Stromal cell of bone marrow (primary cell): Measurements from ENCODE around the gene ZNF439.
"Not testable (repeated sequence)": the region's sequence is repeated elsewhere in the genome, so short reads cannot be mapped to it uniquely, and the experiment has no call there.

Source experiments
- DNase-seq: peaks from one replicate; pipeline ENCODE4 v3.0.0-alpha.2; 2012; ENCODE audit warnings: low read depth

ZNF439 gene

DNA sequence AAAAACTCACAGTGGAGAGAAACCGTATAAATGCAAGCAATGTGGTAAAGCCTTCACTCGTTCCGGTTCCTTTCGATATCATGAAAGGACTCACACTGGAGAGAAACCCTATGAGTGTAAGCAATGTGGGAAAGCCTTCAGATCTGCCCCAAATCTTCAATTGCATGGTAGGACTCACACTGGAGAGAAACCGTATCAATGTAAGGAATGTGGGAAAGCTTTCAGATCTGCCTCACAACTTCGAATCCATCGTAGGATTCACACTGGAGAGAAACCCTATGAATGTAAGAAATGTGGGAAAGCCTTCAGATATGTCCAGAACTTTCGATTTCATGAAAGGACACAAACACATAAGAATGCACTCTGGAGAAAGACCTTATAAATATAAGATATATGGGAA is 19.7 kb downstream of the ZNF439 start:
- no peak for DNase-seq

DNA sequence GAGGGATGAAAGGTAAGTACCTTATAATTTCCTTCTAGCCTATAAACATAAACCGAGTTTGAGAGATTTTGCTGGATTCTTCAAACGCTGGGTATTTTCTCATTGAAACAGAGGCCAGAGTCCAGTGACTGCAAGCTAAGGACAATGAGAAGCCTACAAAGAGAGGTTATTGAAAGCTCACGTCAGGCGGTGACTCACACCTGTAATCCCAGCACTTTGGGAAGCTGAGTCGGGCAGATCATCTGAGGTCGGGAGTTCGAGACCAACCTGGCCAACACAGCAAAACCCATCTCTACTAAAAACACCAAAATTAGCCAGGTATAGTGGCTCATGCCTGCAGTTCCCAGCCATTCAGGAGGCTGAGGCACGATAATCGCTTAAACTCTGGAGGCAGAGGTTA is 24.1 kb downstream of the ZNF439 start:
- DNase-seq: no peak

DNA sequence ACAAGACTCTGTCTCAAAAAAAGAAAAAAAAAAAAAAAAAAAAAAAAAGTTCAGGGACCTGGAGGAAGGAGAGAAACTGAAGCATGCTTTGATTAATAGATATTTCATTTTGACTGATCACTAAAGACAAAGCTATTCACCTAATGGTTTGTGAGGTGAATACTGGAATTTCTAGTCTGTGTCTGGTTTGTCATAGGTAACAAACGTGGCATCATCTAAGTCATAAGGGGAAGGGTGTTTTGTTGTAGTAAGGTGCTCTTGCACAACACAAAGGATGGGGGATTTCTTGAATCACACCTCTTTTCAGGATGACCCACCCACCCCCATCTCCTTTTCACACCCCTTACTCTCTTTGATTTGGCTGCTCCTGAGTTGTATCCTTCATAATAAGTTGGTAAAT is 25.2 kb downstream of the ZNF439 start:
- no peak for DNase-seq

DNA sequence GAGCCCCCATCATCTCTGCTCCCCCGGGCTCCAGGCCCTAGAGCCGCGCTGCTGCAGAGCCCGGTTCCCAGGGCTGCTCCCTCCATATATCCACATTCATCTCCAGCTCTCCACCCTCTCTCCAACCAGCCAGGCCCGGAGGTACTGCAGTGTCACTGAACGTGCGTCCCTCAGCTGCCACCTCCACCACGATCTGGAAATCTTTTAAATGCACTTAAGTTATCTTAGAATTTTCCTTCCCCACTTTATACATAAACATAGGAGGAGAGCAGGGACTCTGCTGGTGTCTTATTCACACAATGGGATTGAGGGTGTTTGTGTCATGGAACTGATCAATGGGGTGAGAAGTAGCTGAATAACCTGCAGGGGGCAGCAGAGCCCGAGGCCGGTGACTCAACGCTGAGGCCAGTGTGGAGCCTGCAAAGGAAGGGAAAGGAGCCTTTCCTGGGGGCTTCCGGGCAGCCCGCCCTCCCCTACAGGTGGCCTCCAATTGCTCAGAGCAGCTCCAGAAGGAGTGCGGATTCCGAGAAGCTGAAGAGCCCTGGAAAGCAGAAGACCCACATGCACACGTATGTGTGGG is 31.3 kb downstream of the ZNF439 start:
- DNase-seq: not testable (repeated sequence)

DNA sequence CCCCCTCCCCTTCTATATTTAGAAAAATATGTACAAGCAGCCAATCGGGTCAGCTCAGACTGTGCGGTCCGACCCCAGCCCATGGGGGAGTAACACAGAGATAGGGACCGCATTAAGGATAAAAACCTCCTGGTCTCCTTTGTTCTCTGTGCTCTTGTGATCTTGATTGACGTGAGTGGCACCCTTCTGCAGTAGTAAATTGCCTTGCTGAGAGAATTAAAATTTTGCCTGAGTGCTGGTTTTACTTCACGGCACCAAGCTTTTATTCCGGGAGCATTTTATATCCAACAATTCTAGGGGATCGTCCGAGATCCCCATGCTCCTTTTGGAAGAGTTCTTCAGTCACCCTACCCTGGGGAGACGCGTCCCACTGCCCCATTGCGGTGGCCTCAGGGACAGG is 32.1 kb downstream of the ZNF439 start:
- DNase-seq: no peak

DNA sequence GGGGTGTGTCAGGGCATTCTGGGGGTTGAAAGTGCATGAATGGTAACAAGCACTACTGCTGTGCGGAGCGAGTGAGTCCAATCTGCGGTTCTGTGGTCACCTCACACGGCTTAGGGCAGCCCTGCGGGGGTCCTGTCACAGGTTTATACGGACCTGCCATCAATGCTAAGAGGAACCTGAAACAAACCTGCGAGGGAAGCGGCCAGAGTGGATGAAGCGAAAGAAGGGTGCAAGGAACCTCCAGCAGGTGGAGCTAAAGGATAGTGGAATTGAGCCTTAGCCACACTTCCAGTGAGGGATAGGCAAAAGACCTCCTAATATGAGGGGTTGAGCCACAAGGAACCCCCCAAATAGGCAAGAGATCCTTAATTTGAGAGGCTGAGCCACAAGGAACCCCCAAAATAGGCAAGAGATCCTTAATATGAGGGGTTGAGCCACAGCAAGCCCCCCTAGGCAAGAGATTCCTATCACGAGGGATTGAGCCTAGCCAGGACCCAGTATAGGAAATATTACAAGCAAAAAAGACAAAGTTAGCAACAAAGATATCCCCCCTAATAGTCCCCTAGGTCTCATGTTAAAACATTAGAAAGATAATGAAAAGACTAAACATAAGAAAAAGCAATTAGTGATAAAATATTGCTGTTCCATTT is 32.8 kb downstream of the ZNF439 start:
- DNase-seq: no peak

DNA sequence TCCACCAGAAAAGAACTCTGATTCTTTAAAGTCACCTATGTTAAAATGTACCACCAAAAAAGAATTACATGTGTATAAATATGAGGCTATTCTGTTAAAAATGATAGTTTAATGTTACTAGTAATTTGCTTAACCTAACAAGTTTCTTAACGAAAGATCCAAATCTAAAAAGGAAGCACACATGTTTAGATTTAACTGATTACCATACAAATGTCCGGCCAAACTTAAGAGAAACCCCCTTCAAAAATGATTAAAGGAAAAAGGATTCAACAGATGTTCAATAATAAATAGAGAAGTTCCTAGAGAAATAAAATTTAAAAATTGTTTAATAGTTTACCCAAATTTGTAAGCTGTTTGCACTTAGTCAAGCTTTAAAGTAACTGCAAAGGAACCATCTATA is 34.1 kb downstream of the ZNF439 start:
- DNase-seq: no peak

DNA sequence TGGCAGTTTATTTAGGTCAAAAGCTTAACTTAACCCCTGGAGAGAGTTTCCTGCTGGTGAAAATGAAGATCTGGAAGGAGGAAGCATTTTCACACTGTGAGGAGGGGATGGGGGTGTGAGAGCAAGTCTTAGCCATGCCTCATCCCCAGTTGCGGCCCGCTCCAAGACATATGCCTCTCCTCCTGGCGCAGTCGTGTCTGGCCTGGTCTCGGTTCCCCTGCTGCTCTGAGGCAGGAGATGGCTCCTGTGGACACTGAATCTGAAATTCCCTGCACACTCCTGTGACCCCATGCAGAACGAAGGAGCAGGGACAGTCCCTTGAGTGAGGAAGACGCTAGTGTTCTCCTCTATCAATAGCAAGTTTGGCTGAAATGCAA is 38.7 kb downstream of the ZNF439 start:
- DNase-seq: no peak

DNA sequence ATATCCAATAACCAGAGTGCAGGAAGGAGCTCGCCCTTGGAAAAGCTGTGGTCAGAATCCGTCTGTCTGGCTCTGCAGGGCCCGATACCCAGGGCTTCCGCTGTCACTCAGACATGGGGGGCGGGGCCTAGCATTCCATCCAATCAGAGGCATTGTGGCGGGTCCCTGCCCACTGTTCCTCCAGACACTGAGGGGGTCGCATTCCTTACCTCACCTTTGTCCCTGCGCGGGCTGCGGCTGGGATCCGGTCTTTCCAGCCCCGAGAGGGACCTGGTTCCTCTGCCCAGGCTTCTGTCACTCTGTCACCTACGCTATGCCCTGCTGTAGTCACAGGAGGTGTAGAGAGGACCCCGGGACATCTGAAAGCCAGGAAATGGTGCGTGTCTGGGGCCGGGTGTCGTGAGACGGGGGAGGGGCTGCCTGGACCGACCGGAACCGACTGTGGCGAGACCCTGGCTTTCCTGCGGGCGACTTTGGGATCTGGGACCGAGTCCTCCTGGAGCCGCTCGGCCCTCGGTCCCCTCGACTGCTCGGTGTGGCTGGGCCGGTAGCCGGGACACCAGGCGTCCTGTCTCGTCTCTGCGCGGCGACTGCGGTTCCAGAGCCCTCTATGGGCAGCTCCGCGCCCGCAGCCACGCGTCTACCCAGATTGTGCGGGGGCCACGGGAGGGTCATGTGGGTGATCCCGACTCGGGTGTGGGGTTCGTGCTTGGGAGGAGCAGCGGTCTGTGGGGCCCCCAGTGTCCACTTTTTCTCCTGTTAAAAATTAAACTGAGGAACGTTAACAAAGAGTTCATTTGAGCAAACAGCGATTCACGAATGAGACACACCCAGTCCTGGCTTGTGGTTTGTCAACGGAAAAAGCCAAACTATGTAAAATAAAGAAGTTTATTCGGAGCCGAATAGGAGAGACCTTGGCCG is 39.3 kb downstream of the ZNF439 start, which contains the start of gene ZNF69:
Gene ZNF69 (plus strand): TSS at position 172 of the 921 bp plus-strand sequence. CDS start 142 bp downstream, at position 314.
- peak; percentile 42 for DNase-seq

DNA sequence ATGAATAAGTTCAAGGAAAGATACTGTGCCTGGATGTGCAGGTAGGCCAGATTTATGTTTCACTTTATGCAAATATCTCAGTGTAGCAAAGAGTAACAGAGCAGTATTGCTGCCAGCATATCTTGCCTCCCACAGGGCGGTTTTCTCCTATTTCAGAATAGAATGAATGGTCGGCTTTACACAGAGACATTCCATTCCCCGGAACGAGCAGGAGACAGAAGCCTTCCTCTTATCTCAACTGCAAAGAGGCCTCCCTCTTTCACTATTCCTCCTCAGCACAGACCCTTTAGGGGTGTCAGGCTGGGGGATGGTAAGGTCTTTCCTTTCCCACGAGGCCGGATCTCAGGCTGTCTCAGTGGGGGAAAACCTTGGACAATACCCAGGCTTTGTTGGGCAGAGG is 41.4 kb downstream of the ZNF439 start:
- not testable (repeated sequence) for DNase-seq

DNA sequence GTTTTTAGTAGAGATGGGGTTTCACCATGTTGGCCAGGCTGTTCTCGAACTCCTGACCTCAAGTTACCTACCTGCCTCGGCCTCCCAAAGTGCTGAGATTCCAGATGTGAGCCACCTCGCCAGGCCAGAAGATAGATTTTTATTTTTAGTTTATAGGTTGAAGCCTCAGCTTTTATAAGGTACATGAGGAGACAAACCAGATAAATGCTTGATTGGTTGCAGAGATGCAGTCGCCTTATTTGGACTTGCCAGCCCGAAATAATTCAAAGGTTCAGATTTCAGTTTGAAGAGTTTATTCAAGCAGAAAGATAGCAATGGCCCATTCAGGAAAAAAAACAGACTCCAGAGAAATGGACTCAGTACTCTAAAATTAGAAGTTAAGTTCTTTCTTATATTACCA is 42.1 kb downstream of the ZNF439 start:
- no peak for DNase-seq

DNA sequence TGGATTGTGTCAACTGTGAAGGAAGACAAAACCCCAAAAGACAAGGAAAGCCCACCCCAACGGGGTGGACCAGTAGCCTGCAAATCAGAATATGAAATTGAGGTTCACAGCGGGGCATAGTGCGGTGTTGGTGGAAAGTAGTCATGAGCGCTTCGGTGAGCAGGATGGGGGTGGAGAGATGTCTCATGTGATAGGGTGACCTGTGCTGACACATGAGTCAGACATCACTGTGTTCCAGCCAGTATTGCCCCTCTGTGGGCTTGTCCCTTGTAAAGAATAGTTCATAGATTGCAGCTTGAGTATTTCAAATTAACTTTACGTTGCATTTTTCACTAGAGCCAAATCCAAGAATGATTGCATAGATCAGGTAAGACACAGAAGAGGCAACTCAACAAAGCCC is 46.3 kb downstream of the ZNF439 start:
- DNase-seq: no peak

DNA sequence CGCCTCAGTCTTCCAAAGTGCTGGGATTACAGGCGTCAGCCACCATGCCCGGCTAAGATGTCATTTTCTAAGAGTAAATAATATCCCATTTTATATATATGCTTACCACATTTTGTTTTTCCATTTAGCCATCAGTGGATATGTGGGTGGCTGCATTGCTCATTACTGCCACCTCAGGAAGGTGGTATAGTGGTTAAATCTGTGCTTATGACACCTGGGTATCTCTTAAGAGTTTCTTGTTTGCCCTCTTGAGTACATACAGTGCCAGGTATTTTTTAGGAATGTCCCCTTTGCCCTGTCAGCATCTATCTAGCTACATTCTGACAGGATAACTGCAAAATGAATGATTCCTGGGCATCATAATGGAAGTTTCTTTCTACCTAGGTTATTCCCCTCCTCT is 53.7 kb downstream of the ZNF439 start:
- no peak for DNase-seq

DNA sequence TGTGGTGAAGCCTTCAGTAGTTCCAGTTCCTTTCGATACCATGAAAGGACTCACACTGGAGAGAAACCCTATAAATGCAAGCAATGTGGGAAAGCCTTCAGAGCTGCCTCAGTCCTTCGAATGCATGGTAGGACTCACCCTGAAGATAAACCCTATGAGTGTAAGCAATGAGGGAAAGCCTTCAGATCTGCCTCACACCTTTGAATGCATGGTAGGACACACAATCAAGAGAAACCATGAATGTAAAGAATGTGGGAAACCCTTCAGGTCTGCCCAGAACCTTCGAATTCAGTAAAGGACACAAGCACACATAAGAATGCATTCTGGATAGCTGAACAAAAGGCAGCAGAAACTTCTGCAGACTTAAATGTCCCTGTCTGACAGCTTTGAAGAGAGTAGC is 57.4 kb downstream of the ZNF439 start:
- no peak for DNase-seq

DNA sequence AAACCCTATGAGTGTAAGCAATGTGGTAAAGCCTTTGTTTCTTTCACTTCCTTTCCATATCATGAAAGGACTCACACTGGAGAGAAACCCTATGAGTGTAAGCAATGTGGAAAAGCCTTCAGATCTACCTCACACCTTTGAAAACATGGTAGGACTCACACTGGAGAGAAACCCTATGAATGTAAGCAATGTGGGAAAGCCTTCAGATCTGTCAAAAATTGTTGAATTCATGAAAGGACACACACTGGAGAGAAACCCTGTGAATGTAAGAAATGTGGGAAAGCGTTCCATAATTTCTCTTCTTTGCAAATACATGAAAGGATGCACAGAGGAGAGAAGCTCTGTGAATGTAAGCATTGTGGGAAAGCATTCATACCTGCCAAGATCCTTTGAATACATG is 63.4 kb downstream of the ZNF439 start:
- DNase-seq: not testable (repeated sequence)

DNA sequence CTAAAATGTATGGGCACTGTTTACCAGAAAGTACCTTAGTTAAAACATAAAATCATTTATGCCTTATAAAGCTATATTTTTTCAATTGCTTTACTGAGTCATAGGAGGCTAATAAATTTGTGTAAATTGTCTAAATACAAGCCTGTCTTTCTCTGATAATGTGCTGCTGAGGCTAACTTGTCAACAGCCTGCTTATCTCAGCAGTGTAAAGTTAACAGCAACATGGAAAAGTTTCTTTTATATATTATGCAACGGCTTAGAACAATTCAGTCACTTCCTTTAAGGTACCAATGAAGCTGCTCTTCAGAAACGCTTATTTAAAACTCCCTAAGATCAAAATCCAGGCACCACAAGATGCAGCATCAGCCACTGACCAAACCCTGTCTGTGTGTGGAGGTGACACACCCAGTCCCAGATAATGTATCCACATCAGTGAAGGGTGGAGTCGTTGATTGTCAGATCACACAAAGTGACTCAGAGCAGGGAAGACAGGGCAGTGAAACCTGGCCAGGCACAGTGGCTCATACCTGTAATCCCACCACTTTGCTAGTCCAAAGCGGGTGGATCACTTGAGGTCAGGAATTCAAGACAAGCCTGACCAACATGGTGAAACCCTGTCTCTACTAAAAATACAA is 66.0 kb downstream of the ZNF439 start:
- DNase-seq: not testable (repeated sequence)
